HG02610 (cell line): ENCODE measurements around the gene MEI4.
A peak's percentile ranks its signal among the peaks of the same experiment; 100 is the strongest.
"Not testable (repeated sequence)": the region's sequence is repeated elsewhere in the genome, so short reads cannot be mapped to it uniquely, and the experiment has no call there.

Experiments
- ATAC-seq: cut with Tn5 transposase; IDR thresholded peaks from one replicate; pipeline ENCODE4 v1.9.1; 2021; ENCODE audit warnings: mild to moderate bottlenecking, moderate library complexity; ENCODE audit not compliant: unreplicated experiment

MEI4 gene, protein sequence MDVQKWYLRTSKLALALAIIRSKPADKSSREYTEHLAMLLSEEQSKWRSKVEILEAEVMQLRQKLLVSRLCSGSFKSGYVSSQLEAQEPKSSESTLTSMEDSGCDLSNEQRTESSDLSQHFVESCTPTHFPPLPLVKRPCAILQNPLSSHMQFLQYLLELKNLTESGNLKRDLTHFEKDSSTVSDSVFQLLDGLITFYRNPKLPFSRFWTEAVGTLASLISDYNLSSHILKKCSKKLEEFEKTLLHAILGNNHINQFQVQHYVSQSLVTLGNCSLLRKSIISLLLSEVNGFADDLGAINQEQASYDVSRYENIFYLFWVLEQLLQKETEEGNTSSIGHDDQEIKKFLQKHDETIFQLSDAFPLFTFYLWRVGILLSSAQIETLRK

GRCh38 chr6:77652739-77653138, at the start of gene MEI4:
TSS of gene MEI4 (plus strand) at chr6:77653039. CDS start at chr6:77690672, 37,633 bp downstream.
- ATAC-seq = no peak

GRCh38 chr6:77604476-77604875, 48.4 kb upstream of the MEI4 start:
- ATAC-seq = no peak

DNA sequence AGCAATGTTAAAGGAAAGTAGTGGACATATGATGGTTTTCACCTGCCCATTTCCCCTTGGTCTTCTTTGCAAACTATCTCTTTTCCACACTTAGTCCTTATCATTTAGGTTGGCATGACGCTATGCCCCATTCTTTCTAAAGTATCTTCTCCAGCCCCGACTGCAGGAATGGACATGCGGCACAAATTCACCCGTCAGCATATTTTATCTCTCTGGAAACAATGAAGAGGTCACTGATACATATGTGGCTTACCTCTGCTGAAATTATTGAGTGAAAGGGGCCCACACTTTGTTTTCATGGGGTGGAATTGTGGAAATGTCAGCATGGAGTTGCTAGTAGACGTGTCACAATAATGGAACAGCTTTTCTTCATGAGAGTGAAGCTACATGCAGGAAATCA, 45.8 kb upstream of the MEI4 start:
- no peak for ATAC-seq

GRCh38 chr6:77609106-77609505, 43.7 kb upstream of the MEI4 start:
- no peak for ATAC-seq

GRCh38 chr6:77619114-77619513, 33.7 kb upstream of the MEI4 start:
- ATAC-seq = no peak

DNA sequence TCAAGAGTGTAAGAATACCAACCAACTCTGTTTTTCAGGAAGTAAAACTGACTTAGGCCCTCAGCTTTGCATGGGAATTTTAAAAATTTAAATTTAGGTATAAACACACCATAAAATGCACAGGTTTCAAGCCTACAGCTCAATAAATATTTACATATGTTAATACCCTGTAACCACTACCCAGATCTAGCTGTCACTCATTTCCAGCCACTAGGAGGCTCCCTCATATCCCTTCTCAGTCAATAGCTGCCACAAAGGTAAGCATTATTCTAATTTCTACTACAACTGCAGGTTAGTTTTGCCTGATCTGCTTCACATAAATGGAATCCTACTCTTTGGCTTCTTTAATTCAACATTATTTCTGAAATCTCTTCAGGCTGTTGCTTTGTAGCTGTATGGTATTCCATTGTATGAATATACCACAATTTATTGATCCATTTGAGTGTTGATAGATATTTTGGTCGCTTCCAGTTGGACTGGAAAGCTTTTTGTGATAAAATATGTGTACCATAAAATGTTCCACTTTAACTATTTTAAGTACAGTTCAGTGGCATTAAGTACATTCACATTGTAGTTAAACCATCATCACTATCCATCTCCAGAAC, 32.5 kb upstream of the MEI4 start:
- peak; percentile 87 for ATAC-seq

DNA sequence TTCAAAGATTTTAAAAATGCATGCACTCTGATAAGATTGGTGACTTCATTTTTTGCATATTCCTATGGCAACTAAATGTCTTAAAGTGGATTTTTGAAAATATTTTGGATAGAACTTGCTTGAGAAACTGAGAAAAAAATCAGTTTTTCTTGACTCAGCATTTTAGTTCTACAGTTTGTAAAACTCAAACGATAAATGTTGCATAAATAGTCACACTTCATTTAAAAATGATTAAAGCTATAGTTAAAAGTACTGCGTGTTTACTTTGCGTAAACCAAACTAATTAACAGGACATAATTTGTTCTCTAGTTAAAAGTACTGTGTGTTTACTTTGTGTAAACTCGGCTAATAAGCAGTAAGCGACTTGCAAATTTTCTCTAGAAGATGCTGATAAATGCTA, 28.3 kb upstream of the MEI4 start:
- no peak for ATAC-seq

- no peak for ATAC-seq
Measured at GRCh38 chr6:77626426-77626825, 26.4 kb upstream of the MEI4 start.

GRCh38 chr6:77630014-77630413, 22.8 kb upstream of the MEI4 start:
- ATAC-seq = no peak

DNA sequence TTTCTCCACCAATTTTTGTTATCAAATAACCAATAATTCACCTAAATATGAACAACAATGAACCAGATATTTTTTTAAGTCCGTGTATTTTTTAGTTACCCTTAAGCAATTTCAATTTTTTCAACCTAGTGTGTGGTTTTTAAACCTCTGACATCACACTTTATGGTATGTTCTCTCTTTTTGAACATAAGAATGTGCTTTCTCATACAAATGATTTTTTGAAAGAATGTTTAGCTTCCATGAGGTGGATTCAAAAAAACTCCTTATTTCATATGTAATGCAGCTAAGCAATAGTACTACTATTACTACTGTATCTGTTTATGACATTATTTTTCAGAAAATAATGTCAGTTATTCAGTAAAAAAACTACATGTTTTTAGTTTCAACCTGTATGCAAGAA, 19.4 kb upstream of the MEI4 start:
- no peak for ATAC-seq

- no peak for ATAC-seq
Measured at GRCh38 chr6:77633993-77634715, 18.7 kb upstream of the MEI4 start.

GRCh38 chr6:77638129-77638830, 14.6 kb upstream of the MEI4 start:
- ATAC-seq = no peak

DNA sequence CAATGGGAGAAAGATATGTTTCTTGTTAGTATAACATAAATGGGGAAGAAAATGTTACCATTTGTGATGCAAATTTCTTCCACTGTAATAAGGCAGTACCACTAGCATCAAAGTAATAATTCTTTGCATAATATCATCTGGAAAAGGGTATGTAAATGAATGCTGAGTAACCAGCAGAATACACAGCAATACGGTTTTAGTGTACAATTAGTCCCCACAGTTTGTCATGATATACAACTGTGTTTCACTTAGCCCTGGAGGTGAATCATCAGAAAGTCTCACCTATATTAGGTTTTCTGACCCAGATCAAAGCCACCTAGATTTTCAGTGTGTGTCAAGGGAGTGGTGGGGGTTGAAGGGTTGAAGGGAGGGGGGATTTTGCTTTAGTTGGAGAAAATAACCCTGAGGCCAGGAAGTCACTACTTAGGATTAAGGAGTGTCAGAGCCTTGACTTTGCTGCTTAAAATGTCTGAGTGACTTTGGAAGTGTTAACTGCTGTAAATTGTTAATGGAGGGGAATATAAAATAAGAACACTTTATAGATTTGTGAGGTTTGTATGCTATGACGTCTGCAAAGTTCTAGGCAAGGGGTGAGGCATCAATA, 8.6 kb upstream of the MEI4 start:
- no peak for ATAC-seq

DNA sequence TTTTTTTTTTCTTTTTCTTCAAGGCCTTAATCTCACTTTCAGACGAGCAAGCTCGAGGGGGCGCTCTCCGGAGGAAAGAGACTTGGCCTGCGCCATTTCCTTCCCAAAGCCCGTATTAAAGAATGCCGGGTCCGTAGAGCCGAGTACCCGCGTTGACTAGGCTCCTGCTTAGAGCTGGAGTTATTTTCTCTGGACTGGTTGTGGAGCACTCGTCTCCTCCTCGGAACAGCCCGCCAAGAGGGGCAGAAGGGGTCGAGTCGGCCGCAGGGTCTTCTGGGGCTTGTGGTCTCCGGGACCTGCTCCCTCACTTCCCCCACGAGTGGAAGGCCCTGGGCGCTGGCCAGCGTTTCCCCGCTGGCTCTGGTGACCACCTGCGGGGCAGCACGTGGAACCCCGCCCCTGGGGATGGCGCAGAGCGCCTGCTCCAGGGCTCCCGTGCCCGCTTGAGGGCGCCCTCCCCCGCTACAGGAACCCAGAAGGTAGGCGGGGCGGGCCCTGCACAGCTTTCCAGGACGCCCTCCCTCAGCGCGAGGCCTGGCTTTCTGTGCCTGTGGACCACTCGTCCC, 2.7 kb upstream of the MEI4 start:
- peak; percentile 80 for ATAC-seq

DNA sequence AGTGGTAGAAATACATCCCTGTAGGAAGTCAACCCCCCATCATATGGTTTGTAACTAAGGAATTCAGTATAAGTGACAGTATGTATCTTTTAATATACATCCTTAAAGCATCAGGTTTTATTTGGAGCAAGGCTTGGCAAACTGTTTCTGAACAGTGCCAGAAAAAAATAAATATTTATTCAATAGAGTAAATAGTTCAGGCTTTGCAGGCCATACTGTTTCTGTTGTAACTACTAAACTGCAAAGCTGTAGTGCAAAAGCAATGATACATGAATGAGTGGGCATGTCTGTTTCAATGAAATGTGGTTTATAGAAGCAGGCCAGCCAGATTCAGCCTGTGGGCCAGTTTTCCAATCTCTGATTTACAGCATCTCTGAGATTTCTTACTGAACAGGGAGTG, 977 bp downstream of the MEI4 start:
- no peak for ATAC-seq

GRCh38 chr6:77655035-77655434, 2.2 kb downstream of the MEI4 start:
- not testable (repeated sequence) for ATAC-seq

DNA sequence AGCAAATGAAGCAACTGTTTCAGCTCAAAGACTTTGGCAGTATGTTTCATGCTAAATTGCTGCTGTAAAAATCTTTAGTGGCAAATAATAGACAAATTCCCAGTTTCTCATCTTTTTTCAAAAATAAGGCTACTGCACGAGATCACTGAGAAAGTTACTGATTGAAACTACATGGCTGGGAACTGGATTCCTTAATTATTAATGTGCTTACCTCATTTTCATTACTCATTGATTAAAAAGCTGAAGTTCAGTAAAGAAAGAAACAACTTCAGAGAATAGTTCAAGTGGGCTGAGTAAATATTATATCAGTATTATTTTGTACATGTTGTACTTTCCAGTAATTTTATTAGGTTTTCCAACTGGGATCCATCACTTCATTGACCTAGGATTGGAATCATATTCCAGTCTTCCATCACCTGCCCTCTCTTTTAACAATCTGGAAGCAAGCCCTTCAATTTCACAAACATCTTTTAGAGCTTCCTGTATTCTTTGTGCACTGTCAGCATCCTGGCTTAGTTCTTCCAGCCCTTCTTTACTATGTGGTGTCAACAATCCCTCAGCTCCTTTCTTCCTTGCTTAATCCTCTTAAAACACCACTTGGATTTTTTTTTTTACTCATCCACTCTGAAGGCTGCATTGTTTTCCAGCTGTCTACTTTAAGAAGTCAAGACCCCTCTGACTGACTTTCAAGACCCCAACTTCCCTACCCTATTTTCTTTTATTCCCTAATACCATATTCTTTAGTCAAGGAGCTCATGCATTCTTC, 4.3 kb downstream of the MEI4 start:
- ATAC-seq = no peak

DNA sequence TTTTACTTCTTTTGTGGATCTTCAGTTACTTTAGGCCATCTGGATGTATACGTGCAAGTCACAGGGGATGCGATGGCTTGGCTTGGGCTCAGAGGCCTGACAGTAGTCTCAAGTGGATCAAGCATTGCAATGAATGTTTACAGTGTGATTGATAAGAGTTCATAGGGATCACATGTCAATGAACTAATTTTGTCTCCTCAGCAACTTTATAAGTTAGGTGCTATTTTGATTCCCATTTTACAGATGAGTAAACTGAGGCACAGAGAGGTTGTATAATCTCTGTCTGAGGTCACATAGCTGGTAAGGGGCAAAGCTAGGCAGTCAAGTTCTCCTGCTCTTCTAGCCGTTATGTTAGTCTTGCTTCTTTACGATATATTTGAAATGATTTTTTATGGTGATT, 13.5 kb downstream of the MEI4 start:
- no peak for ATAC-seq

- ATAC-seq = no peak
Measured at GRCh38 chr6:77666846-77667245, 14.0 kb downstream of the MEI4 start.

GRCh38 chr6:77669913-77670312, 17.1 kb downstream of the MEI4 start:
- ATAC-seq = no peak
